ENCODE data around the gene ST7.

- TF ChIP-seq, protein P1, sequence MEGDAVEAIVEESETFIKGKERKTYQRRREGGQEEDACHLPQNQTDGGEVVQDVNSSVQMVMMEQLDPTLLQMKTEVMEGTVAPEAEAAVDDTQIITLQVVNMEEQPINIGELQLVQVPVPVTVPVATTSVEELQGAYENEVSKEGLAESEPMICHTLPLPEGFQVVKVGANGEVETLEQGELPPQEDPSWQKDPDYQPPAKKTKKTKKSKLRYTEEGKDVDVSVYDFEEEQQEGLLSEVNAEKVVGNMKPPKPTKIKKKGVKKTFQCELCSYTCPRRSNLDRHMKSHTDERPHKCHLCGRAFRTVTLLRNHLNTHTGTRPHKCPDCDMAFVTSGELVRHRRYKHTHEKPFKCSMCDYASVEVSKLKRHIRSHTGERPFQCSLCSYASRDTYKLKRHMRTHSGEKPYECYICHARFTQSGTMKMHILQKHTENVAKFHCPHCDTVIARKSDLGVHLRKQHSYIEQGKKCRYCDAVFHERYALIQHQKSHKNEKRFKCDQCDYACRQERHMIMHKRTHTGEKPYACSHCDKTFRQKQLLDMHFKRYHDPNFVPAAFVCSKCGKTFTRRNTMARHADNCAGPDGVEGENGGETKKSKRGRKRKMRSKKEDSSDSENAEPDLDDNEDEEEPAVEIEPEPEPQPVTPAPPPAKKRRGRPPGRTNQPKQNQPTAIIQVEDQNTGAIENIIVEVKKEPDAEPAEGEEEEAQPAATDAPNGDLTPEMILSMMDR (conservative IDR thresholded peaks at IDR 0.05; ENCODE audit: low read length): no peak
- TF ChIP-seq EZH2phosphoT487 (IDR thresholded peaks at IDR 0.05; ENCODE audit: borderline replicate concordance): no peak
Measured at GRCh38 chr7:117096942-117097341, 143.6 kb downstream of the ST7 start.
